Measurements from ENCODE around the gene TTC32. TPM values are rescaled to one million over a fixed set of nuclear protein-coding genes. Genes with fewer than 3 reads are reported as not detected.

TTC32 gene
- total and polyA plus RNA-seq, 2 donors from 2014 or later: 8.6 to 17.7 TPM

- Histone ChIP-seq H3K9me3 (ENCODE audit: control insufficient read depth in 2 of 3, insufficient read depth in 1 of 3, low read length in 3 of 3) (no peaks in the 10 kb centered on the region), H3K4me3 (ENCODE audit: low read length in 3 of 3) (no peak overlapping the region), H3K36me3 (ENCODE audit: control insufficient read depth in 2 of 3, insufficient read depth in 3 of 3, low read length in 3 of 3) (peaks cover 0 to 3% (median 0%) of the 10 kb centered on the region in 3 donors), H3K4me1 (ENCODE audit: control insufficient read depth in 2 of 3, insufficient read depth in 2 of 3, low read depth in 1 of 3, low read length in 3 of 3) (no peaks in the 10 kb centered on the region), H3K27ac (ENCODE audit: low read depth in 2 of 2, low read length in 2 of 2) (no peak overlapping the region), H3K27me3 (ENCODE audit: control insufficient read depth, insufficient read depth, low read length) (no peaks in the 10 kb centered on the region), H3K9ac (ENCODE audit: low read length in 3 of 3) (no peak overlapping the region)
- DNase-seq (no peak), FAIRE-seq (no peak)
- no peak for TF ChIP-seq CTCF (IDR thresholded peaks at IDR 0.05; ENCODE audit: borderline replicate concordance, extremely low read depth, insufficient read depth)
- intact Hi-C loops (cut with DNase I): no loop called here
These were observed 12.6 kb upstream of the TTC32 start for GRCh38 chr2:19914266-19914975.

- no peak overlapping the region for H3K9ac ChIP-seq (ENCODE audit: low read length in 3 of 3)
- no peaks in the 10 kb centered on the region for H3K4me1 ChIP-seq (ENCODE audit: control insufficient read depth in 2 of 3, insufficient read depth in 2 of 3, low read depth in 1 of 3, low read length in 3 of 3)
- intact Hi-C loops (cut with DNase I): no loop called here
- peaks cover 0 to 3% (median 0%) of the 10 kb centered on the region in 3 donors for H3K36me3 ChIP-seq (ENCODE audit: control insufficient read depth in 2 of 3, insufficient read depth in 3 of 3, low read length in 3 of 3)
- no peak overlapping the region for H3K4me3 ChIP-seq (ENCODE audit: low read length in 3 of 3)
- no peak for TF ChIP-seq CTCF (IDR thresholded peaks at IDR 0.05; ENCODE audit: borderline replicate concordance, extremely low read depth, insufficient read depth)
- no peaks in the 10 kb centered on the region for H3K27me3 ChIP-seq (ENCODE audit: control insufficient read depth, insufficient read depth, low read length)
- no peaks in the 10 kb centered on the region for H3K9me3 ChIP-seq (ENCODE audit: control insufficient read depth in 2 of 3, insufficient read depth in 1 of 3, low read length in 3 of 3)
- no peak overlapping the region for H3K27ac ChIP-seq (ENCODE audit: low read depth in 2 of 2, low read length in 2 of 2)
- no peak for FAIRE-seq
- no peak for DNase-seq
These were observed 10.2 kb upstream of the TTC32 start for GRCh38 chr2:19911808-19912509.

GRCh38 chr2:19902216-19902740 lies 495 bp upstream of the TTC32 start:
- H3K4me1 ChIP-seq (ENCODE audit: control insufficient read depth in 2 of 3, insufficient read depth in 2 of 3, low read depth in 1 of 3, low read length in 3 of 3): peaks cover 4 to 12% (median 11%) of the 10 kb centered on the region in 3 donors
- DNase-seq: peak in 1 of 5 donors; percentile 62
- intact Hi-C loops (cut with DNase I): no loop called here
- no peak for TF ChIP-seq CTCF (IDR thresholded peaks at IDR 0.05; ENCODE audit: borderline replicate concordance, extremely low read depth, insufficient read depth)
- peak overlapping the region; percentile 83 to 99 (median 97) for H3K9ac ChIP-seq (ENCODE audit: low read length in 3 of 3)
- H3K4me3 ChIP-seq (ENCODE audit: low read length in 3 of 3): peak overlapping the region; percentile 97 to 100 (median 99)
- no peaks in the 10 kb centered on the region for H3K36me3 ChIP-seq (ENCODE audit: control insufficient read depth in 2 of 3, insufficient read depth in 3 of 3, low read length in 3 of 3)
- H3K9me3 ChIP-seq (ENCODE audit: control insufficient read depth in 2 of 3, insufficient read depth in 1 of 3, low read length in 3 of 3): no peaks in the 10 kb centered on the region
- H3K27me3 ChIP-seq (ENCODE audit: control insufficient read depth, insufficient read depth, low read length): no peaks in the 10 kb centered on the region
- H3K27ac ChIP-seq (ENCODE audit: low read depth in 2 of 2, low read length in 2 of 2): peak overlapping the region; percentile 86 to 98
- FAIRE-seq: no peak

Measured in kidney (tissue), 14 donors.